HUES48 (cell line): Measurements from ENCODE around the gene MPHOSPH9.
"Not testable (repeated sequence)": the region's sequence is repeated elsewhere in the genome, so short reads cannot be mapped to it uniquely, and the experiment has no call there.

ENCODE experiments used
- H3K27ac ChIP-seq: one replicate; pipeline ENCODE4 v1.7.0; 2013; ENCODE audit warnings: low read depth, low read length, inconsistent platforms
- H3K27me3 ChIP-seq: 2 replicates; pipeline ENCODE4 v1.6.1; 2013; ENCODE audit warnings: mild to moderate bottlenecking, low read length; ENCODE audit not compliant: control insufficient read depth, insufficient read depth
- H3K36me3 ChIP-seq: 2 replicates; pipeline ENCODE4 v1.6.1; 2013; ENCODE audit warnings: low read length; ENCODE audit not compliant: control insufficient read depth, insufficient read depth
- H3K4me1 ChIP-seq: 2 replicates; pipeline ENCODE4 v1.6.1; 2013; ENCODE audit warnings: mild to moderate bottlenecking, low read length; ENCODE audit not compliant: control insufficient read depth, insufficient read depth
- H3K4me3 ChIP-seq: 2 replicates; pipeline ENCODE4 v1.5.1; 2013; ENCODE audit warnings: mild to moderate bottlenecking, low read depth, low read length
- H3K9ac ChIP-seq: 2 replicates; pipeline ENCODE4 v1.6.1; 2013; ENCODE audit warnings: mild to moderate bottlenecking, low read depth, low read length, moderate library complexity
- H3K9me3 ChIP-seq: 2 replicates; pipeline ENCODE4 v1.6.1; 2013; ENCODE audit warnings: low read length; ENCODE audit not compliant: control insufficient read depth, insufficient read depth

Gene MPHOSPH9

GRCh38 chr12:123223241-123223668 is 9.7 kb downstream of the MPHOSPH9 start:
- no peak overlapping the region for H3K4me3 ChIP-seq
- H3K9ac ChIP-seq = no peak overlapping the region
- H3K27ac ChIP-seq = no peak overlapping the region
- H3K27me3 ChIP-seq = no peaks in the 10 kb centered on the region
- H3K4me1 ChIP-seq = no peaks in the 10 kb centered on the region
- H3K36me3 ChIP-seq = peaks cover 65% of the 10 kb centered on the region
- H3K9me3 ChIP-seq = no peaks in the 10 kb centered on the region

GRCh38 chr12:123207815-123208214 is 25.1 kb downstream of the MPHOSPH9 start:
- H3K4me3 ChIP-seq, H3K9me3 ChIP-seq, H3K27ac ChIP-seq, H3K9ac ChIP-seq, H3K4me1 ChIP-seq, H3K27me3 ChIP-seq: not testable (repeated sequence)
- peaks cover 54% of the 10 kb centered on the region for H3K36me3 ChIP-seq

- H3K9me3 ChIP-seq, H3K4me1 ChIP-seq, H3K9ac ChIP-seq, H3K4me3 ChIP-seq, H3K27ac ChIP-seq, H3K27me3 ChIP-seq: not testable (repeated sequence)
- H3K36me3 ChIP-seq = peaks cover 60% of the 10 kb centered on the region
Measured at GRCh38 chr12:123206794-123207193, 26.1 kb downstream of the MPHOSPH9 start.

- H3K27ac ChIP-seq = no peak overlapping the region
- no peak overlapping the region for H3K4me3 ChIP-seq
- no peaks in the 10 kb centered on the region for H3K9me3 ChIP-seq
- H3K27me3 ChIP-seq = no peaks in the 10 kb centered on the region
- H3K4me1 ChIP-seq = no peaks in the 10 kb centered on the region
- peaks cover 48% of the 10 kb centered on the region for H3K36me3 ChIP-seq
- no peak overlapping the region for H3K9ac ChIP-seq
Measured at GRCh38 chr12:123200414-123200813, 32.5 kb downstream of the MPHOSPH9 start.

- peaks cover 48% of the 10 kb centered on the region for H3K36me3 ChIP-seq
Measured at GRCh38 chr12:123199936-123200335, 33.0 kb downstream of the MPHOSPH9 start.

GRCh38 chr12:123187637-123188036 is 45.3 kb downstream of the MPHOSPH9 start:
- no peak overlapping the region for H3K4me3 ChIP-seq
- H3K9ac ChIP-seq = no peak overlapping the region
- no peak overlapping the region for H3K27ac ChIP-seq
- no peaks in the 10 kb centered on the region for H3K4me1 ChIP-seq
- H3K9me3 ChIP-seq = no peaks in the 10 kb centered on the region
- no peaks in the 10 kb centered on the region for H3K27me3 ChIP-seq
- peaks cover 56% of the 10 kb centered on the region for H3K36me3 ChIP-seq

More at GRCh38 chr12:123199936-123200335, 33.0 kb downstream of the MPHOSPH9 start:
- Histone ChIP-seq H3K27me3 (no peaks in the 10 kb centered on the region), H3K4me3 (no peak overlapping the region), H3K4me1 (no peaks in the 10 kb centered on the region), H3K9me3 (no peaks in the 10 kb centered on the region), H3K27ac (no peak overlapping the region), H3K9ac (no peak overlapping the region)

- Histone ChIP-seq H3K27me3 (no peaks in the 10 kb centered on the region), H3K9ac (no peak overlapping the region), H3K27ac (no peak overlapping the region), H3K9me3 (no peaks in the 10 kb centered on the region), H3K36me3 (peaks cover 53% of the 10 kb centered on the region), H3K4me1 (no peaks in the 10 kb centered on the region), H3K4me3 (no peak overlapping the region)
Measured at GRCh38 chr12:123180171-123180570, 52.8 kb downstream of the MPHOSPH9 start.

GRCh38 chr12:123171967-123172366 is 61.0 kb downstream of the MPHOSPH9 start:
- H3K4me1 ChIP-seq = 0 out of 2 replicates have a peak, but pooled peaks cover 7% of the 10 kb centered on the region
- H3K27ac ChIP-seq = no peak overlapping the region
- H3K36me3 ChIP-seq = peaks cover 32% of the 10 kb centered on the region
- H3K4me3 ChIP-seq = no peak overlapping the region
- H3K27me3 ChIP-seq = no peaks in the 10 kb centered on the region
- H3K9me3 ChIP-seq = no peaks in the 10 kb centered on the region
- H3K9ac ChIP-seq = no peak overlapping the region

- H3K9me3 ChIP-seq = no peaks in the 10 kb centered on the region
- H3K36me3 ChIP-seq = peaks cover 50% of the 10 kb centered on the region
- H3K4me3 ChIP-seq = no peak overlapping the region
- no peaks in the 10 kb centered on the region for H3K27me3 ChIP-seq
- no peak overlapping the region for H3K9ac ChIP-seq
- H3K27ac ChIP-seq = no peak overlapping the region
- 0 out of 2 replicates have a peak, but pooled peaks cover 7% of the 10 kb centered on the region for H3K4me1 ChIP-seq
Measured at GRCh38 chr12:123167329-123167728, 65.6 kb downstream of the MPHOSPH9 start.

GRCh38 chr12:123165537-123165936 is 67.4 kb downstream of the MPHOSPH9 start:
- Histone ChIP-seq H3K4me1 (0 out of 2 replicates have a peak, but pooled peaks cover 7% of the 10 kb centered on the region), H3K36me3 (peaks cover 61% of the 10 kb centered on the region), H3K27ac (no peak overlapping the region), H3K4me3 (no peak overlapping the region), H3K9ac (no peak overlapping the region), H3K9me3 (no peaks in the 10 kb centered on the region), H3K27me3 (no peaks in the 10 kb centered on the region)

- Histone ChIP-seq H3K9me3 (no peaks in the 10 kb centered on the region), H3K9ac (no peak overlapping the region), H3K27me3 (no peaks in the 10 kb centered on the region), H3K4me3 (no peak overlapping the region), H3K4me1 (0 out of 2 replicates have a peak, but pooled peaks cover 7% of the 10 kb centered on the region), H3K36me3 (peaks cover 67% of the 10 kb centered on the region), H3K27ac (no peak overlapping the region)
Measured at GRCh38 chr12:123164710-123165261, 68.2 kb downstream of the MPHOSPH9 start.
